Fibroblast of the aortic adventitia (primary cell): ENCODE measurements around the gene ZMYND8. TPM values are rescaled to one million over a fixed set of nuclear protein-coding genes. Genes with fewer than 3 reads are reported as not detected.
A peak's percentile ranks its signal among the peaks of the same experiment; 100 is the strongest.

Source experiments
- DNase-seq: peaks from one replicate; pipeline ENCODE4 v3.0.0-alpha.2; 2010; ENCODE audit warnings: low read depth
- H3K4me3 ChIP-seq: 2 replicates; pipeline ENCODE4 v1.5.1; 2011; ENCODE audit warnings: low read depth, mild to moderate bottlenecking, control low read depth, low read length, moderate library complexity
- total RNA-seq: library from RNA; depleted of rRNA; stranded (reverse); fragments of >200 nt; gene quantifications from 2 replicates; pipeline ENCODE4 v1.2.3, GENCODE V29; 2012; ENCODE audit warnings: low replicate concordance
- TF ChIP-seq, protein P1 (sequence below): IDR thresholded peaks from 2 replicates; pipeline ENCODE4 v1.5.1; 2011; ENCODE audit warnings: mild to moderate bottlenecking, low read length, control low read depth, inconsistent platforms; ENCODE audit not compliant: insufficient read depth

ZMYND8 gene
- total RNA-seq, 1 donor, result 24.0 TPM

DNA sequence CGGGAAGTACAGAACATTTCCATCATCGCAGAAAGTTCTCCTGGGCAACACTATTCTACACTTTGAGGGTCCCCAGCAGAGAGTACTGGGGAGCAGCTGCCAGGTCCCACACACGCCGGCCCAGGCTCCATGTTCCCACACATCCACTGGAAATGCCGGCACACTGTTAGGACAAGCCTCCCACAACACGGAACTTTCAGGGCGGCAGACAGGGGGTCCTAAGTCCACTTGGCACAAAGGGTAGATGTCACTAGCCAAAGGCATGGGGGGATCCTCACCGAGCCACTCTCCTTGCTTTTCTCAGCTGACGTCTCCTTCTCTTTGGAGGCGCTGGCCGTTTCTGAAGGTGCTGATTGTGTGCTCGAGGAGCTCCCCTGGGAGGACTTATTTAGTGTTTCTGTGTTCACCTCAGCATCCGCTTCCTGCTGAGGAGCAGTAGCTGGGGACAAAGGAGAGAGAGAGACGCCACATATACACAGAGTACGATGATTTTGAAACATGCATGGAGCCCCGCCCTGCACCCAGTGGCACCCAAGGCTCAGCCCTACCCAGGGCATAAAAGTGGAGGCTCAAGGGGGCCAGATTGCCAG lies 135.4 kb downstream of the ZMYND8 start:
- DNase-seq, result no peak
- TF ChIP-seq, protein P1, sequence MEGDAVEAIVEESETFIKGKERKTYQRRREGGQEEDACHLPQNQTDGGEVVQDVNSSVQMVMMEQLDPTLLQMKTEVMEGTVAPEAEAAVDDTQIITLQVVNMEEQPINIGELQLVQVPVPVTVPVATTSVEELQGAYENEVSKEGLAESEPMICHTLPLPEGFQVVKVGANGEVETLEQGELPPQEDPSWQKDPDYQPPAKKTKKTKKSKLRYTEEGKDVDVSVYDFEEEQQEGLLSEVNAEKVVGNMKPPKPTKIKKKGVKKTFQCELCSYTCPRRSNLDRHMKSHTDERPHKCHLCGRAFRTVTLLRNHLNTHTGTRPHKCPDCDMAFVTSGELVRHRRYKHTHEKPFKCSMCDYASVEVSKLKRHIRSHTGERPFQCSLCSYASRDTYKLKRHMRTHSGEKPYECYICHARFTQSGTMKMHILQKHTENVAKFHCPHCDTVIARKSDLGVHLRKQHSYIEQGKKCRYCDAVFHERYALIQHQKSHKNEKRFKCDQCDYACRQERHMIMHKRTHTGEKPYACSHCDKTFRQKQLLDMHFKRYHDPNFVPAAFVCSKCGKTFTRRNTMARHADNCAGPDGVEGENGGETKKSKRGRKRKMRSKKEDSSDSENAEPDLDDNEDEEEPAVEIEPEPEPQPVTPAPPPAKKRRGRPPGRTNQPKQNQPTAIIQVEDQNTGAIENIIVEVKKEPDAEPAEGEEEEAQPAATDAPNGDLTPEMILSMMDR, result no peak
- no peak overlapping the region for H3K4me3 ChIP-seq

DNA sequence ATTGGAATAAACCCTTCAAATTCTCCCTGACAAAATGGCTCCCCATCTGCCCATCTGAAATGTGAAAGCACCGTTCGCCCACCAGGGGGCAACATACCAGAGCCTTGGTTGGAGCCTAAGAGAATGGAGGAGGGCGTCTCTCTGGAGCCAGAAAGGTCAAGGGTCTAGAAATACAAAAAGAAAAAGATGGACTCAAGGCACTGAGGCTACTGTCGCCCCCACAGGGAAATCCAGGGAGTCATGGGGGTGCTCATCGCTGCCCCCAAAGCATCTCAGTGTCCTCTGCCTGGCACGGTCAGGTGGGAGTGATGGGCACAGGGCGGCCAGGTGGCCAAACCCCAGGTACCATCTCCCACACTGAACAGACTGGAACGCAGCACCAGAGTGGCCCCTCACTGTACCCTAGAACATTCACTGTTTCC lies 136.3 kb downstream of the ZMYND8 start:
- TF ChIP-seq, protein P1, result peak; percentile 69
- H3K4me3 ChIP-seq, result no peak overlapping the region
- DNase-seq, result peak; percentile 28

DNA sequence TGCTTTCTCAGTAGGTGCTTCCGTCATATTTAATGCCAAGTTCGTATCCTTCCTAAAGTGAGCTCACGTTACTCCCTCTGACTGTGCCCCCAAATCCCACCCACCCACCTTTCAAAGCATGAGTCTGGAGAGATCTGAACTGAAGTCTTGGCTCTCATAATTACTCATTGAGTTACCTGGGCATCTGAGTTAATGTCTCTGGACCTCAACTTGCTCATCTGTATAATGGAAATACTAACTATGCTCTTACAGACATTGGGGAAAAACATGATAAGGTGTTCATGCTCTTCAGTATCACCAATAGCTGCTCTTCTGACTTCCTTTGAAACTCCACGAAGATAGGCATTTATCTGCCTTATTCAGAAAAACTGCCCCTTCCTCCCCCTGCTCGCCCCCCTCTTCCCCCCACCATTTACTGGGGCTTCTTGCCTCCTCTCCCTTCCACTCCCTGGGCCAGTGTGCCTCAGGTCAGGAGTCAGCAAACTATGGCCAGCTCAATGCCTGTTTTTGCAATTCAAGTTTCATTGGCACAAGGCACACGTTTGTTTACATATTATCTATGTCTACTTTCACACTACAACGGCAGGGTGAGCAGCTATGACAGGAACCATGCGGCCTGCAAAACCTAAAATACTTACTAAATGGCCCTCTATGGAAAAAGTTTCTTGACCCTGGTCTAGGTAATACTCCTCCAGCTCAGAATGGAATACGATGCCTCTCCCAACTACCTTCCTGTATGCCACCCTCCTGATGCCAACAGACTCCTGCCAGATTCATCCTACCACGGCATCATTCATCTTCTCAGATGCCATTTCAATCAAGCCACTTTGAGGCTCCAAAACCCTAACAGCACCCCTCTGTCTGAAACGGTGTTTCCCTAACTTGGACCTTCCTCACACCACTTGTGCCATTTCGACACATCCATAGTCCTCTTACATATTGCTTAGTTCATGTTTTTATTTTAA lies 138.7 kb downstream of the ZMYND8 start:
- DNase-seq, result no peak
- H3K4me3 ChIP-seq, result no peak overlapping the region
- TF ChIP-seq, protein P1, result no peak

DNA sequence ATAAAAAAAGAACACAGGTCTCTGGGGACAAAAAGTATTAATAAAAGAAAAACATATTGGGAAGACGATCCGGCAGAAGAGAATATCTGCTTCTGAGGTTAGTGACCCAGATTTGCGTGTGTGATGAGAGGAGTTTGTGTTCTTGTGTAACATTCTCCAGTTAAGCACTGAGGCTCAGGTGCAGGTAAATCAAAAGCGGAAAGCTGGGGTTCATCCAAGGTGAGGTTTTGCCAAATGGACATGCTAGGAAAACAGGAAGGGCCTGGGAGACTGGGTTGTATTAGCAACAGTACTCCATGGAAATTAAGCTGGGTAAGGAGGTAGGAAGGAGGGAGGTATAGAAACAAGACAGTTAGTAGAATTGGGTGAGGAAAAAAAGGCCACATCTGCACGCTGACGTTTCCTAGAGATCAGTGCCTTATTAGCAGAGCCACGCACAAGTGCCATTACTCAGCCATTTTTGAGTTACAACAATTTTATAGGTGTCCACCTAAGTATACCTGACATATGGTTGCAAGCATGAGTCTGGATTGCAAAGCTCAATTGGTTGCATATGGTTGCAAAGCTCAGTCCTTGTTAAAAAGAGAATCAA lies 139.6 kb downstream of the ZMYND8 start:
- no peak overlapping the region for H3K4me3 ChIP-seq
- TF ChIP-seq, protein P1, result no peak
- no peak for DNase-seq

DNA sequence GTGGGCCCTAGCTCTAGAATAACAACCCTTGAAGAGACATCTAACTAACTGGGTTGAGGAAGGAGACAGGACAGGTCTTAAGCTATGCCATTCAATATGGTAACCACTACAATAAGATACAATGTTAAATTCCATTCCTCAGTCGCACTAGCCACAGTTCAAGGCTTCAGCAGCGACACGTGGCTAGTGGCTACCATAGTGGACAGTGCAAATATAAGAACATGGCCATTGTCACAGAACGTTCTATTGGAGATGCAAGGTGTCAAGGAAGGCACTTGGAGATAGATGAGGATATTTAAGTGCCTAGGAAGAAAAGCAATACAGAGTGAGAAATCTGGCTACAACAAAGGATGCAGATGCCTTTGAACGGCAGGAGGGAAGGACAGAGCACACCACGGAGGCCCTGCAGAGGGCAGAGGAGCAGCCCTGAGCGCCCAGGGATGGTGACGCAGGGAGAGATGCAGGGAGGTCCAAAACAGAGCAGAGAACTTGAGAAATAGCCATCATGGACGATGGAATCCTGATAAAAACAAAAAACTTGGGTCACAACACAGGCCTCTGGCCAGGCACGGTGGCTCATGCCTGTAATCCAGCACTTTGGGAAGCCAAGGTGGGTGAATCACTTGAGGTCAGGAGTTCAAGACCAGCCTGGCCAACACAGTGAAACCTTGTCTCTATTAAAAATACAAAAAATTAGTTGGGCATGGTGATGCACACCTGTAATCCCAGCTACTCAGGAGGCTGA lies 140.7 kb downstream of the ZMYND8 start:
- TF ChIP-seq, protein P1, result no peak
- DNase-seq, result peak; percentile 27
- no peak overlapping the region for H3K4me3 ChIP-seq

DNA sequence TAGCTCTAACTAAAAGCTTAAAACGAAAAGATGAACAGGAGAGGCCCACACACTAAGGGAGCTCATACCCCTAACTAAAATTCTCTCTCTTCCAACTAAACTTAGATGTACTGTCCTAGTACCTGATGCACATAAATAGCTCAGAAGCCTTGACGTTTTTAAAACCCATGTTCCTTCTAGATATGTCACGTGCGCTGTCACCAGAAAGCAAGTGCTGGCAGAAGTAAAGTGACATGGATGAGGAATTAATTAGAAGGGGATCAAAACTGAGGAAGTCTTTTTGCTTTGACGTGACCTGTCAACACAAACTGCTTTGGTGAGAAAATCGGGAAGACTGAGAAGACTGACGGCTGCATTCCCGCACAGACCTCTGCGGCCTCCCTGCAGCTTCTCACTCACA lies 142.5 kb downstream of the ZMYND8 start:
- H3K4me3 ChIP-seq, result no peak overlapping the region
- TF ChIP-seq, protein P1, result no peak
- no peak for DNase-seq
